GM12878 (cell line): ENCODE results near the gene MFNG. TPM values are rescaled to one million over a fixed set of nuclear protein-coding genes. Genes with fewer than 3 reads are reported as not detected.

Source experiments
- ATAC-seq: fragments of 200-7000 bp; cut with Tn5 transposase; 3 replicates; pipeline ENCODE4 v1.9.1; 2020; ENCODE audit warnings: mild to moderate bottlenecking, moderate library complexity
- BruUV-seq: library from RNA; stranded (reverse); fragments of 400-500 nt; replicated peaks from 2 replicates; lab custom pipeline; 2021; lab: Mats Ljungman, UMichigan
- CTCF ChIA-PET: fragments of 300-600 bp; sonication (Branson Sonifier 250); formaldehyde crosslinking; extraction: SDS; loops from one replicate; lab custom pipeline; 2021; ENCODE audit warnings: inconsistent platforms; lab: Yijun Ruan, JAX
- POLR2A ChIA-PET: fragments of 350-600 bp; formaldehyde crosslinking; extraction: SDS; loops from one replicate; lab custom pipeline; 2021; ENCODE audit warnings: inconsistent platforms; lab: Charles Lee
- RAD21 ChIA-PET: fragments of 300-600 bp; sonication (Branson Sonifier 250); formaldehyde crosslinking; loops from one replicate; lab custom pipeline; 2023; ENCODE audit warnings: antibody characterized with exemption; ENCODE audit not compliant: unreplicated experiment; lab: Charles Lee
- SMC1A ChIA-PET: fragments of 300-600 bp; sonication (Branson Sonifier 250); formaldehyde crosslinking; loops from one replicate; lab custom pipeline; 2023; ENCODE audit not compliant: unreplicated experiment, uncharacterized antibody; lab: Charles Lee
- DNase-seq: peaks from one replicate; pipeline ENCODE4 v3.0.0-alpha.2; 2011; ENCODE audit warnings: low read depth, low spot score
- FAIRE-seq: peaks from 3 replicates; lab custom pipeline; 2011; peaks lifted over from hg19 to GRCh38; lab: Jason Lieb, UNC
- H2AFZ ChIP-seq: 2 replicates; pipeline ENCODE4 v1.6.0; 2011; ENCODE audit warnings: low read depth, low read length, control low read depth; ENCODE audit not compliant: control insufficient read depth
- H3K27ac ChIP-seq: 2 replicates; pipeline ENCODE4 v1.5.1; 2011; ENCODE audit warnings: control low read depth; ENCODE audit not compliant: control insufficient read depth, insufficient read depth
- H3K27me3 ChIP-seq, 2 experiments: replicated peaks in 1 of 2; 2 replicates each; pipeline versions ENCODE4 v1.6.0 to v1.6.1; 2011; ENCODE audit warnings: low read length in 1 of 2; ENCODE audit not compliant: control insufficient read depth in 2 of 2, insufficient read depth in 2 of 2
- H3K36me3 ChIP-seq, 2 experiments: 2 replicates each; pipeline ENCODE4 v1.5.1; 2011; ENCODE audit warnings: low read length in 1 of 2; ENCODE audit not compliant: control insufficient read depth in 2 of 2, insufficient read depth in 2 of 2
- H3K4me1 ChIP-seq: 2 replicates; pipeline ENCODE4 v1.6.1; 2011; ENCODE audit warnings: mild to moderate bottlenecking, low read length, moderate library complexity, mixed read lengths; ENCODE audit not compliant: control insufficient read depth, insufficient read depth
- H3K4me2 ChIP-seq: 2 replicates; pipeline ENCODE4 v1.6.0; 2011; ENCODE audit warnings: control low read depth; ENCODE audit not compliant: control insufficient read depth, insufficient read depth
- H3K4me3 ChIP-seq: fragments of 200-600 bp; sonication (generic); 2 replicates; pipeline ENCODE4 v1.5.1; 2016
- H3K79me2 ChIP-seq: 2 replicates; pipeline ENCODE4 v1.6.0; 2011; ENCODE audit warnings: low read length; ENCODE audit not compliant: control insufficient read depth, insufficient read depth
- H3K9ac ChIP-seq: 2 replicates; pipeline ENCODE4 v1.8.0; 2011; ENCODE audit warnings: low read length, control low read depth, mixed read lengths; ENCODE audit not compliant: control insufficient read depth, insufficient read depth
- H3K9me3 ChIP-seq: replicated peaks from 3 replicates; pipeline ENCODE4 v1.5.1; 2011; ENCODE audit warnings: mild to moderate bottlenecking, low read length; ENCODE audit not compliant: control insufficient read depth, insufficient read depth
- H4K20me1 ChIP-seq: 2 replicates; pipeline ENCODE4 v1.6.0; 2011; ENCODE audit not compliant: control insufficient read depth, insufficient read depth
- GATAD2B ChIP-seq: fragments of 450-650 bp; conservative IDR thresholded peaks from 2 replicates; pipeline ENCODE4 v1.6.1; 2017; ENCODE audit warnings: low read depth, mild to moderate bottlenecking, moderate library complexity
- KDM1A ChIP-seq: fragments of 200-600 bp; sonication (generic); IDR thresholded peaks from 2 replicates; pipeline ENCODE4 v1.6.1; 2016; ENCODE audit warnings: borderline replicate concordance
- RAD21 ChIP-seq: IDR thresholded peaks from 2 replicates; pipeline ENCODE4 v1.6.1; 2011; ENCODE audit warnings: mild to moderate bottlenecking, low read depth, low read length, moderate library complexity; ENCODE audit not compliant: insufficient read depth
- RUNX3 ChIP-seq: IDR thresholded peaks from 2 replicates; pipeline ENCODE4 v1.6.1; 2012; ENCODE audit warnings: low read length, inconsistent platforms
- ZNF217 ChIP-seq: fragments of 450-650 bp; IDR thresholded peaks from 2 replicates; pipeline ENCODE4 v1.6.1; 2017; ENCODE audit warnings: antibody characterized with exemption, mild to moderate bottlenecking
- ZZZ3 ChIP-seq: IDR thresholded peaks from 2 replicates; pipeline ENCODE4 v1.6.1; 2011; ENCODE audit warnings: low read depth; ENCODE audit not compliant: control insufficient read depth, insufficient read length
- WGBS: methylation state at CpG from one replicate; pipeline ENCODE4 v1.1.6; 2016; ENCODE audit warnings: low lambda C conversion rate; ENCODE audit not compliant: insufficient replicate concordance, insufficient coverage; ENCODE audit errors: missing lambda C conversion rate; 5-methylcytosine and 5-hydroxymethylcytosine counted together
- in situ Hi-C: fragments of 300-500 bp; cut with MboI; formaldehyde crosslinking; loops from 9 replicates; pipeline ENCODE4 v1.14.3; 2018; ENCODE audit warnings: mixed read lengths
- intact Hi-C: fragments of 100-400 bp; cut with micrococcal nuclease; formaldehyde crosslinking; loops from one replicate; pipeline ENCODE4 v1.14.2; 2022; ENCODE audit not compliant: unreplicated experiment
- polyA plus RNA-seq, 11 experiments: library from polyadenylated mRNA; depleted of rRNA in 4 of 11; unstranded in 6 of 11; stranded (reverse) in 5 of 11; fragments of >200 nt; fragmentation: Nextera tagmentation in 4 of 11; fragmentation: Illumina TruSeq in 1 of 11; extraction: Ambion mirVana in 4 of 11; extraction: Trizol in 1 of 11; gene quantifications; 1 replicate in 1 of 11; 2 replicates in 10 of 11; pipeline versions ENCODE4 v1.2.1 to v1.2.3, GENCODE V29; 2011 to 2016; ENCODE audit warnings: inconsistent platforms in 2 of 11, missing spikeins in 2 of 11, low read depth in 1 of 11
- total RNA-seq, 4 experiments: library from RNA; depleted of rRNA in 3 of 4; stranded (reverse); fragments of >200 nt in 3 of 4; fragmentation: Illumina TruSeq in 1 of 4; extraction: Trizol in 1 of 4; gene quantifications; 2 replicates each; pipeline versions ENCODE4 v1.2.1 to v1.2.3, GENCODE V29; 2013 to 2021
- TF ChIP-seq, protein P1 (sequence below): fragments of 450-650 bp; IDR thresholded peaks from 2 replicates; pipeline ENCODE4 v1.6.1; 2018; ENCODE audit warnings: borderline replicate concordance, mild to moderate bottlenecking; ENCODE audit not compliant: partially characterized antibody
- TF ChIP-seq, protein P2 (sequence below): fragments of 450-650 bp; IDR thresholded peaks from 2 replicates; pipeline ENCODE4 v1.6.1; 2018; ENCODE audit warnings: mild to moderate bottlenecking, low read depth, moderate library complexity; ENCODE audit not compliant: partially characterized antibody
- TF ChIP-seq, protein P3 (sequence below): IDR thresholded peaks from 2 replicates; pipeline ENCODE4 v1.6.1; 2012; ENCODE audit warnings: low read depth, low read length, improper control_type of control experiment

Gene MFNG
- total and polyA plus RNA-seq, 10 of the 15 experiments (the other 5 are each of a cell fraction or from before 2014, with no cell fraction given): 11.5 to 117 (median 68.5) TPM

- Histone ChIP-seq H3K79me2 (no peaks in the 10 kb centered on the region), H3K9ac (no peak overlapping the region), H3K4me2 (no peak overlapping the region), H3K9me3 (peaks cover 3% of the 10 kb centered on the region; the same call in 1 of the 3 replicates), H3K4me1 (no peaks in the 10 kb centered on the region), H3K27me3 (peaks cover 0 to 1% of the 10 kb centered on the region in 2 experiments; a peak in 3 of 4 replicates), H3K4me3 (no peak overlapping the region), H3K27ac (no peak overlapping the region), H3K36me3 (no peaks in the 10 kb centered on the region), H4K20me1 (no peaks in the 10 kb centered on the region), H2AFZ (no peak overlapping the region)
- FAIRE-seq (no peak), ATAC-seq (no peak), DNase-seq (no peak)
- ChIA-PET RAD21 (no interaction called here), CTCF (interaction anchor here (1.1 kb wide), 1 partner anchor 116 kb away, joined by 5 read pairs; no protein-coding TSS in a partner anchor), SMC1A (interaction anchor here (0.6 kb wide), 1 partner anchor 116 kb away, joined by 3 read pairs; no protein-coding TSS in a partner anchor), POLR2A (interaction anchor here (0.8 kb wide), 1 partner anchor 117 kb away, joined by 3 read pairs; no protein-coding TSS in a partner anchor)
- BruUV-seq: no TSS peak
- in situ Hi-C loops: no loop called here
- WGBS: 66% methylated on average over 11 of the region's 11 CpGs
- TF ChIP-seq, protein P1, sequence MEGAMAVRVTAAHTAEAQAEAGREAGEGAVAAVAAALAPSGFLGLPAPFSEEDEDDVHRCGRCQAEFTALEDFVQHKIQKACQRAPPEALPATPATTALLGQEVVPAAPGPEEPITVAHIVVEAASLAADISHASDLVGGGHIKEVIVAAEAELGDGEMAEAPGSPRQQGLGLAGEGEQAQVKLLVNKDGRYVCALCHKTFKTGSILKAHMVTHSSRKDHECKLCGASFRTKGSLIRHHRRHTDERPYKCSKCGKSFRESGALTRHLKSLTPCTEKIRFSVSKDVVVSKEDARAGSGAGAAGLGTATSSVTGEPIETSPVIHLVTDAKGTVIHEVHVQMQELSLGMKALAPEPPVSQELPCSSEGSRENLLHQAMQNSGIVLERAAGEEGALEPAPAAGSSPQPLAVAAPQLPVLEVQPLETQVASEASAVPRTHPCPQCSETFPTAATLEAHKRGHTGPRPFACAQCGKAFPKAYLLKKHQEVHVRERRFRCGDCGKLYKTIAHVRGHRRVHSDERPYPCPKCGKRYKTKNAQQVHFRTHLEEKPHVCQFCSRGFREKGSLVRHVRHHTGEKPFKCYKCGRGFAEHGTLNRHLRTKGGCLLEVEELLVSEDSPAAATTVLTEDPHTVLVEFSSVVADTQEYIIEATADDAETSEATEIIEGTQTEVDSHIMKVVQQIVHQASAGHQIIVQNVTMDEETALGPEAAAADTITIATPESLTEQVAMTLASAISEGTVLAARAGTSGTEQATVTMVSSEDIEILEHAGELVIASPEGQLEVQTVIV: no peak
- TF ChIP-seq ZZZ3 (no peak), GATAD2B (no peak)
- intact Hi-C loops: no loop called here
Measured at GRCh38 chr22:37433786-37434185, 52.4 kb downstream of the MFNG start.

- Histone ChIP-seq H4K20me1 (no peaks in the 10 kb centered on the region), H2AFZ (no peak overlapping the region), H3K27me3 (peaks cover 6 to 11% of the 10 kb centered on the region in 2 experiments), H3K36me3 (no peaks in the 10 kb centered on the region), H3K4me1 (no peaks in the 10 kb centered on the region), H3K9me3 (peaks cover 3% of the 10 kb centered on the region; the same call in 1 of the 3 replicates), H3K4me3 (no peak overlapping the region), H3K9ac (no peak overlapping the region), H3K4me2 (no peak overlapping the region), H3K27ac (no peak overlapping the region), H3K79me2 (no peaks in the 10 kb centered on the region)
- POLR2A ChIA-PET: no interaction called here
- ATAC-seq: no peak
- WGBS: 33% methylated on average over 3 of the region's 3 CpGs
- DNase-seq: no peak
- RAD21 ChIA-PET: no interaction called here
- CTCF ChIA-PET: no interaction called here
- FAIRE-seq: no peak
- in situ Hi-C loops (no loop called here), intact Hi-C loops (no loop called here)
- SMC1A ChIA-PET: no interaction called here
- no TSS peak for BruUV-seq
- TF ChIP-seq RUNX3 (no peak), KDM1A (no peak), RAD21 (no peak), ZNF217 (no peak)
- TF ChIP-seq, protein P2, sequence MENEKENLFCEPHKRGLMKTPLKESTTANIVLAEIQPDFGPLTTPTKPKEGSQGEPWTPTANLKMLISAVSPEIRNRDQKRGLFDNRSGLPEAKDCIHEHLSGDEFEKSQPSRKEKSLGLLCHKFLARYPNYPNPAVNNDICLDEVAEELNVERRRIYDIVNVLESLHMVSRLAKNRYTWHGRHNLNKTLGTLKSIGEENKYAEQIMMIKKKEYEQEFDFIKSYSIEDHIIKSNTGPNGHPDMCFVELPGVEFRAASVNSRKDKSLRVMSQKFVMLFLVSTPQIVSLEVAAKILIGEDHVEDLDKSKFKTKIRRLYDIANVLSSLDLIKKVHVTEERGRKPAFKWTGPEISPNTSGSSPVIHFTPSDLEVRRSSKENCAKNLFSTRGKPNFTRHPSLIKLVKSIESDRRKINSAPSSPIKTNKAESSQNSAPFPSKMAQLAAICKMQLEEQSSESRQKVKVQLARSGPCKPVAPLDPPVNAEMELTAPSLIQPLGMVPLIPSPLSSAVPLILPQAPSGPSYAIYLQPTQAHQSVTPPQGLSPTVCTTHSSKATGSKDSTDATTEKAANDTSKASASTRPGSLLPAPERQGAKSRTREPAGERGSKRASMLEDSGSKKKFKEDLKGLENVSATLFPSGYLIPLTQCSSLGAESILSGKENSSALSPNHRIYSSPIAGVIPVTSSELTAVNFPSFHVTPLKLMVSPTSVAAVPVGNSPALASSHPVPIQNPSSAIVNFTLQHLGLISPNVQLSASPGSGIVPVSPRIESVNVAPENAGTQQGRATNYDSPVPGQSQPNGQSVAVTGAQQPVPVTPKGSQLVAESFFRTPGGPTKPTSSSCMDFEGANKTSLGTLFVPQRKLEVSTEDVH: no peak
- TF ChIP-seq, protein P3, sequence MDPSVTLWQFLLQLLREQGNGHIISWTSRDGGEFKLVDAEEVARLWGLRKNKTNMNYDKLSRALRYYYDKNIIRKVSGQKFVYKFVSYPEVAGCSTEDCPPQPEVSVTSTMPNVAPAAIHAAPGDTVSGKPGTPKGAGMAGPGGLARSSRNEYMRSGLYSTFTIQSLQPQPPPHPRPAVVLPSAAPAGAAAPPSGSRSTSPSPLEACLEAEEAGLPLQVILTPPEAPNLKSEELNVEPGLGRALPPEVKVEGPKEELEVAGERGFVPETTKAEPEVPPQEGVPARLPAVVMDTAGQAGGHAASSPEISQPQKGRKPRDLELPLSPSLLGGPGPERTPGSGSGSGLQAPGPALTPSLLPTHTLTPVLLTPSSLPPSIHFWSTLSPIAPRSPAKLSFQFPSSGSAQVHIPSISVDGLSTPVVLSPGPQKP: no peak
Measured at GRCh38 chr22:37432708-37433054, 53.5 kb downstream of the MFNG start.
